HepG2 (cell line): ENCODE results near the gene KIAA0232. TPM values are rescaled to one million over a fixed set of nuclear protein-coding genes. Genes with fewer than 3 reads are reported as not detected.

Experiments
- CAMTA2 ChIP-seq: sonication (generic); formaldehyde crosslinking; IDR thresholded peaks from 2 replicates; pipeline ENCODE4 v1.4.0; 2020; ENCODE audit warnings: mild to moderate bottlenecking, missing genetic modification reagents, borderline replicate concordance
- CCAR2 ChIP-seq: fragments of 200-400 bp; formaldehyde crosslinking; optimal IDR thresholded peaks from 2 replicates; pipeline ENCODE3; 2018; ENCODE audit warnings: low read depth, mild to moderate bottlenecking, low read length, moderate library complexity
- FOXK1 ChIP-seq: sonication (generic); formaldehyde crosslinking; IDR thresholded peaks from 2 replicates; pipeline ENCODE4 v1.4.0; 2020; ENCODE audit warnings: low read depth, missing genetic modification reagents, borderline replicate concordance
- GATAD2A ChIP-seq: IDR thresholded peaks from 2 replicates; pipeline ENCODE4 v1.6.1; 2016
- HNRNPL ChIP-seq: fragments of 200-400 bp; formaldehyde crosslinking; IDR thresholded peaks from 2 replicates; pipeline ENCODE4 v1.6.1; 2017; ENCODE audit warnings: mild to moderate bottlenecking, low read depth, low read length
- MBD4 ChIP-seq: IDR thresholded peaks from 2 replicates; pipeline ENCODE4 v1.6.1; 2012; ENCODE audit warnings: low read length, inconsistent platforms, borderline replicate concordance
- MTA1 ChIP-seq: sonication (generic); formaldehyde crosslinking; IDR thresholded peaks from 2 replicates; pipeline ENCODE4 v1.4.0; 2020; ENCODE audit warnings: missing genetic modification reagents, mild to moderate bottlenecking, borderline replicate concordance
- NAIF1 ChIP-seq: sonication (generic); formaldehyde crosslinking; IDR thresholded peaks from 2 replicates; pipeline ENCODE4 v1.5.0; 2020; ENCODE audit warnings: mild to moderate bottlenecking, missing genetic modification reagents, borderline replicate concordance
- SIX4 ChIP-seq: sonication (generic); formaldehyde crosslinking; IDR thresholded peaks from 2 replicates; pipeline ENCODE4 v1.4.0; 2020; ENCODE audit warnings: missing genetic modification reagents
- SMYD3 ChIP-seq: sonication (generic); formaldehyde crosslinking; IDR thresholded peaks from 2 replicates; pipeline ENCODE4 v1.8.1; 2023; ENCODE audit warnings: mild to moderate bottlenecking, missing genetic modification reagents
- ZBTB40 ChIP-seq, 2 experiments: fragments of 450-650 bp in 1 of 2; sonication (generic) in 1 of 2; formaldehyde crosslinking in 1 of 2; IDR thresholded peaks; 2 replicates each; pipeline versions ENCODE4 v1.6.1 to v1.8.0; 2016 to 2022; ENCODE audit warnings: antibody characterized with exemption in 1 of 2, mild to moderate bottlenecking in 1 of 2, missing genetic modification reagents in 1 of 2
- ZEB1 ChIP-seq: IDR thresholded peaks from 2 replicates; pipeline ENCODE4 v1.6.1; 2012; ENCODE audit warnings: mild to moderate bottlenecking, low read depth, inconsistent platforms; ENCODE audit not compliant: insufficient replicate concordance
- ZNF207 ChIP-seq: fragments of 450-650 bp; IDR thresholded peaks from 2 replicates; pipeline ENCODE4 v1.6.1; 2016; ENCODE audit warnings: antibody characterized with exemption, borderline replicate concordance
- ZNF33A ChIP-seq: sonication (generic); formaldehyde crosslinking; IDR thresholded peaks from 2 replicates; pipeline ENCODE4 v1.5.1; 2020; ENCODE audit warnings: missing genetic modification reagents, mild to moderate bottlenecking, moderate library complexity, borderline replicate concordance
- ZNF451 ChIP-seq: sonication (generic); formaldehyde crosslinking; IDR thresholded peaks from 2 replicates; pipeline ENCODE4 v1.5.0; 2020; ENCODE audit warnings: mild to moderate bottlenecking, missing genetic modification reagents
- ZNF547 ChIP-seq: sonication (generic); formaldehyde crosslinking; IDR thresholded peaks from 2 replicates; pipeline ENCODE4 v1.5.1; 2020; ENCODE audit warnings: mild to moderate bottlenecking, missing genetic modification reagents
- ZNF564 ChIP-seq: sonication (generic); formaldehyde crosslinking; IDR thresholded peaks from 2 replicates; pipeline ENCODE4 v1.8.1; 2023; ENCODE audit warnings: mild to moderate bottlenecking, missing genetic modification reagents
- ZNF879 ChIP-seq: sonication (generic); formaldehyde crosslinking; IDR thresholded peaks from 2 replicates; pipeline ENCODE4 v1.8.1; 2023; ENCODE audit warnings: missing genetic modification reagents
- ZSCAN25 ChIP-seq: sonication (generic); formaldehyde crosslinking; IDR thresholded peaks from 2 replicates; pipeline ENCODE4 v1.8.0; 2022; ENCODE audit warnings: mild to moderate bottlenecking, missing genetic modification reagents
- polyA plus RNA-seq, 8 experiments: library from polyadenylated mRNA; depleted of rRNA in 3 of 8; stranded (reverse) in 7 of 8; unstranded in 1 of 8; fragments of >200 nt; fragmentation: Illumina TruSeq in 4 of 8; extraction: Trizol in 4 of 8; gene quantifications; 2 replicates each; pipeline versions ENCODE4 v1.2.1 to v1.2.3, GENCODE V29; 2011 to 2016; ENCODE audit warnings: low read depth in 4 of 8, missing spikeins in 1 of 8, mixed read lengths in 1 of 8; ENCODE audit not compliant: insufficient read depth in 1 of 8
- total RNA-seq, 5 experiments: library from RNA; depleted of rRNA; stranded (reverse); fragments of >200 nt; fragmentation: Illumina TruSeq; extraction: Trizol; gene quantifications; 2 replicates each; pipeline ENCODE4 v1.2.3, GENCODE V29; 2016; ENCODE audit warnings: low read depth in 1 of 5
- TF ChIP-seq, protein P1 (sequence below): sonication (generic); formaldehyde crosslinking; IDR thresholded peaks from 2 replicates; pipeline ENCODE4 v1.5.1; 2020; ENCODE audit warnings: mild to moderate bottlenecking, missing genetic modification reagents, moderate library complexity

The KIAA0232 gene
- total and polyA plus RNA-seq, 2 of the 13 experiments (the other 11 are each of a cell fraction or from before 2014, with no cell fraction given) = 7.8 to 17.1 TPM

DNA sequence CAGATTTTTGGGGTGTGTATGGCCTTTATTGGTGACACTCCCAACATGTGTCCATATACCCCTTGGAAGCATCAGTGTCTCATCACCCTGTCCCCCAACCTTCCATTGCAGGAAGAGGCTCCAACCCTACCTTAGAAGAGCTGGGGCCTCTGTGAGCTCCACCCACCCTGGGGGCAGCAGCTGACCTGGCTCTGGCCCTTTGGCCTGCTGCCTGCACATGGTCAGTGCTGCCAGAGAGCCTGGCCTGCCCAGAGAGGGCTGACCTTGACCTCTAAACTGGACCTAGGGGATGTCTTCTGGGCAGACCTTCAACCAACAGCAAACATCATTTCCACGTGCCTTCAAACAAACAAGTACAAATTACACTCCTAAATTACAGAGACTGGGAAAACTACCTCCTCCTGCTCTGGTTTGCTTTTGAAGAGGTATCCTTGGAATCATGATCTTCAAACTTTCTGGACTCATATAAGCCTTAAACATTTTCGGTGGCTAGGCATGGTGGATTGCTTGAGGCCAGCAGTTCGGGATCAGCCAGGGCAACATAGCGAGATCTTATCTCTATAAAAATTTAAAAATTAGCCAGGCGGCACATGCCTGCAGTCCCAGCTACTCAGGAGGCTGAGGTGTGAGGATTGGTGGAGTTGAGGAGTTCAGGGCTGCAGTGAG is 27.3 kb upstream of the KIAA0232 start (continued):
- TF ChIP-seq ZEB1 (no peak), ZNF33A (CRISPR knock-in tag) (no peak), ZNF451 (CRISPR knock-in tag) (peak; percentile 63; the same call in 1 of the 2 replicates), ZNF547 (CRISPR knock-in tag) (no peak), GATAD2A (CRISPR knock-in tag) (peak; percentile 96), ZNF879 (no peak), MTA1 (peak; percentile 99), NAIF1 (CRISPR knock-in tag) (peak; percentile 64; the same call in 1 of the 2 replicates), ZNF207 (no peak), HNRNPL (0 out of 2 replicates have a peak, but pooled peaks have one; percentile 69), ZSCAN25 (CRISPR knock-in tag) (peak; percentile 46; the same call in 1 of the 2 replicates), FOXK1 (CRISPR knock-in tag) (peak; percentile 85), ZNF564 (CRISPR knock-in tag) (0 out of 2 replicates have a peak, but pooled peaks have one; percentile 43), CAMTA2 (CRISPR knock-in tag) (no peak), SMYD3 (CRISPR knock-in tag) (peak; percentile 74; the same call in 1 of the 2 replicates), SIX4 (CRISPR knock-in tag) (peak; percentile 68; the same call in 1 of the 2 replicates), CCAR2 (no peak), MBD4 (no peak), ZBTB40 (IDR thresholded peaks at IDR 0.05) (no peak), ZBTB40 (CRISPR knock-in tag; IDR thresholded peaks at IDR 0.05) (peak; percentile 71; the same call in 1 of the 2 replicates)
- TF ChIP-seq, protein P1, sequence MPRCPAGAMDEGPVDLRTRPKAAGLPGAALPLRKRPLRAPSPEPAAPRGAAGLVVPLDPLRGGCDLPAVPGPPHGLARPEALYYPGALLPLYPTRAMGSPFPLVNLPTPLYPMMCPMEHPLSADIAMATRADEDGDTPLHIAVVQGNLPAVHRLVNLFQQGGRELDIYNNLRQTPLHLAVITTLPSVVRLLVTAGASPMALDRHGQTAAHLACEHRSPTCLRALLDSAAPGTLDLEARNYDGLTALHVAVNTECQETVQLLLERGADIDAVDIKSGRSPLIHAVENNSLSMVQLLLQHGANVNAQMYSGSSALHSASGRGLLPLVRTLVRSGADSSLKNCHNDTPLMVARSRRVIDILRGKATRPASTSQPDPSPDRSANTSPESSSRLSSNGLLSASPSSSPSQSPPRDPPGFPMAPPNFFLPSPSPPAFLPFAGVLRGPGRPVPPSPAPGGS = no peak
